HG03520 (cell line): ENCODE results near the gene VRTN.

Source experiments
- ATAC-seq: cut with Tn5 transposase; IDR thresholded peaks from one replicate; pipeline ENCODE4 v1.9.1; 2021; ENCODE audit warnings: mild to moderate bottlenecking, moderate library complexity; ENCODE audit not compliant: unreplicated experiment

Gene VRTN

DNA sequence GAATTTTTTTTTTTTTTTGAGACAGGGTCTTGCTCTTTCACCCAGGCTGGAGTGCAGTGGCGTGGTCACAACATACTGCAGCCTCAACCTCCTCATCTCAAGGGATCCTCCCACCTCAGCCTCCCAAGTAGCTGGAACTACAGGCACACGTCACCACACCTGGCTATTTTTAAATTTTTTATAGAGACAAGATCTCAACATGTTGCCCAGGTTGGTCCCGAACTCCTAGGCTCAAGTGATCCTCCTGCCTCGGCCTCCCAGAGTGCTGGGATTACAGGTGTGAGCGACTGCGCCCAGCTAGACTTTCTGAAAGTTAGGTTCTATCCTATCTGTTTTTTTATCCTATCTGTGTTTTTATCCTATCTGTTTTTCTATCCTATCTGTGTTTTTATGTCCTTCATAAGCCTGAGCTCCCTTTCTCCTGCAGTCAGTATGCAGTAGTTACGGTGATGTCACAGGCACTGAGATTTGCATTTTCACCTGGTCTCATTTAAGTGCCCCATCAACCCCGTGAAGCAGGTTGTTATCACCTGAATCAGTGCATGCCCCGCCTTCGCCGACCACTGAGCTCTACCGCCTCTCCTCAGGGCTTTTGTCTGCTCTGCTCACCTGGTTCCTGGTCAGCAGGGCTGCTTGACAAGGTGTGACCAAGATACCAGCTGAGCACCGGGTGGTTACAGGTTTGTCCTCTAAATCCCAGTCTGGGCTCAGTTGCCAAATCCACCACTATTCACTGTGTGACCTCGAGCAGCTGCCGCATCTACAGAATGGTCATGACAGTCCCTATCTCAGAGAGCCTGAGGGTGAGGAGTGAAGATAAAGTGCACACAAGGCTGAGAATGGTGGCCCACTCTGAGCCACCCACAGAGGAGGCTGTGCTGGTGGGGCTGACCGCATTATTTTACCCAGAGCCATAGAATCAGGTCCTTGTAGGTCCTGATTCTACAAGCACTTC lies 44.6 kb downstream of the VRTN start:
- no peak for ATAC-seq

DNA sequence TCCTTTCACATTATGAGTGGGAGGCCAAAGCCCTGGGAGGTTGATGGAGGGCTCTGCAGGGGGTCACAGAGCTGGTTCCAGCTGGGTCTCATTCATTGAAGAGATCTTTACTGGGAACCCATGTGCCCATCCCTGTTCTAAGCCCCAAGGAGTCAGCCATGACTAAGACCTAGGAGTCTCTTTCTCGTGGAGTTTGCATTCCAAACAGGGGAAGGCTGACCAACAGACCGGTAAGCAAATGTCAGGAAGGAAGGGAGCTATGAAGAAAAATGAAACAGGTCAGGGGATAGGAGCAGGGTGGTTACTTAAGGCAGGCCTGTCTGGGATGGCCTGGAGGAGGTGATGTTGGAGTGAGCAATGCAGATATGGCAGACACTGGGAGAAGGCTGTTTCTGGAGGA lies 46.3 kb downstream of the VRTN start:
- no peak for ATAC-seq

DNA sequence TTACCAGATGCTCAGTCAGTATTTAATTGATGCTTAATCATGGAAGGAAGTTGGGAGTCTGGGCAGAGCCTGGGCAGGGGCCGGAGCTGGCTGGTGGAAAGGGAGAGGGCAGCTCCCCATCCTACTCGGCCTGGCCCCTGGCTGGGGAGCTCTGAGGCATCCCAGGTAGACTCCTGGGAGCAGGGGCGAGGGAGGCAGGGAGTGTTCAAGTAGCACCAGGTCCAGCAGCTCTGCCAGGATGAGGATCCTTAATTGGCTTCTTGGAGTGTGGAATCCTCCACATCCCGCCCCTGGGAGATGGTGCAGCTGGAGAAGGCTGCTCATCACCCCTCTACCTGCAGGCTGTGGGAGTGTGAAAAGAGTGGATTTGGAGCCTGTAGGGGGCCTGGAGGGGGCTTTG lies 46.8 kb downstream of the VRTN start:
- no peak for ATAC-seq

DNA sequence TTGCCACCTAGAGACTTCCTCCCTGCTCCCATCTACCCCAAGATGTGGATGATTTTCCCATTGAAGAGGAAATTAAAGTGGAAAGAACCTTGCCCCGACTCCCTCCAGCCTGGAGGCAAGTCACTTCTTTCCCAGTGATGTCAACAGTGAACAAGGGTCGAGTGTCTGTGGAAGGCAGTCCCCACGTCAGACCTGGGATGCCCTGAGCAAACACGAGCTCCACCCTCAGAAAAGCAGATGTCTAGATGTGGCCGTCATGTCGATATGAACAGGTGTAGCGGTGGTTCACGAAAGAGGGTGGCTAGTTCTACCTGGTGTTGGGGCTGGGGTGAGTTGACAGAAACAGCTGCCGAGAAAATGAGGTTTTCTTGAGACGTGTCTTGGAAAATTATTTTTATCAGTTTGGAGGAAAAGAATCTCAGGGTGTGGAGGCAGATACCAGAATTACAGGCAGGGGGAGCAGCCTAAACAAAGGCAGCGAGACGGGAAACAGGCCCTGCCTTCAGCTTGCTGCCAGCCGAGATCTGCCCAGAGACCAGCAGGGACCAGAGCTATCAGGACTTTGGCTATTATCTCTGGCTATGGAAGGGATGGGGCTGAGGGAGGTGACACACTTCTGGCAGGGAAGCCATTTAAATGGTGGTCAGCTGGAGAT lies 51.9 kb downstream of the VRTN start:
- ATAC-seq, result no peak

DNA sequence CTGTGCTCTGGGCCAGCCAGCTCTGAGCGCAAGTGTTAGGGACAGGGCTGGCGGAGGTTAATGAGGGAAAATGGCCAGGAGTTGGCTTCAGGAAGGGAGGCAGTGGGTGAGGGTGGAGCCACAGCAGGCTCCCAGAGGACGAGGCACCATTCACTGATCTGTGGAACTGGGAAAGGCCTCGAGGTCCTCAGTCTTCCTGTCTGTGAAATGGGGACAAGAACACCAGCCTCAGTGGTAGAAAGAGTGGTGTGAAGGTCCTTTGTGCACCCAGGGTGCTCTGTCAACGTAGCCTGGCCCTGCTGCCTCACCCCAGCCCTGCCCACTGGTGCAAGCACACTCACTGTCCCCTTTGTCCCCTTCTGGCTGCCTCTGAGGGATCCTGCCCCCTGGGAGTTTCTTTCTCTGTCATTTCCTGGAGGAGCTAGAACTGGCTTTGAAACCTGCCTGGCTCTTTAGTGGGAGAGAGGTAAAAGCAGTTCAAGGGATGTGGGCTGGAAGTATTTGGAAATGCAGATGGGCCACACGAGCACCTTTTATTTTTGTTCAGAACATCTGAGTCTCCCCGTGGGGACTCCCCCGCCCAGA lies 52.7 kb downstream of the VRTN start:
- no peak for ATAC-seq

DNA sequence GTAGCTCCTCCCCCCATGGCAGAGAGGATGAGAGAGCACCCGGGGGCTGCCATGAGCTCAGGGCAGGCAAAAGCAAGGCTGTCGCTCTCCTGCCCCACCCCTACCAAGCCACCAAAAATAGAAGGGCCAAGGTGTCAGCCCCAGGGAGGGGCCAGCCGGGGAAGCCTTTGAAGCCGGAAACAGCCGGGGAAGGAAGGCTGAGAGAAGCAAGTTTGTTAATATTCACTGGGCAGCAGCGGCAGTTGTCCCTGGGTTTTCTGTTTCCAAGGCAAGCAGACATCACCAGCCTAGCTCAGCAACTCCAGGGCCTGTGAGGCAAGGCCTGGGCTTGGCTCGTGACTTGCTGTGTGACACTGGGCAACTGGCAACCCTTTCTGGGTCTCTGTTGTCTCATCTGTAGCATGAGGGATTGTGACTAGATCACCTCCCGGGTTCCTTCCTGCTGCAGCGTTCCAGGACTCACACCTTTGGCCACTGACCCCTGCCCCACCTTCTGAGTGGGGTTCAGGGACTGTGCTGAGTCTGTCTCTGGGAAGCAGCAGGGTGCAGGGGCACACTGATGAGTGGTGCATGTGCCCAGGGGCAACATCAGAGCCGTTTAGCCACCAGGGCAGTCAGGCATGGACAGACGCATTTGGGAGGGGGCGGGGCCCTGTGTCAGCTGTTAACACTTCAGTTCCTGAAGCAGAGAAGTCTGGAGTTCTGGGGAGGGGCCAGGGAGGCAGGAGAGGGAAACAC lies 53.4 kb downstream of the VRTN start:
- peak; percentile 79 for ATAC-seq

DNA sequence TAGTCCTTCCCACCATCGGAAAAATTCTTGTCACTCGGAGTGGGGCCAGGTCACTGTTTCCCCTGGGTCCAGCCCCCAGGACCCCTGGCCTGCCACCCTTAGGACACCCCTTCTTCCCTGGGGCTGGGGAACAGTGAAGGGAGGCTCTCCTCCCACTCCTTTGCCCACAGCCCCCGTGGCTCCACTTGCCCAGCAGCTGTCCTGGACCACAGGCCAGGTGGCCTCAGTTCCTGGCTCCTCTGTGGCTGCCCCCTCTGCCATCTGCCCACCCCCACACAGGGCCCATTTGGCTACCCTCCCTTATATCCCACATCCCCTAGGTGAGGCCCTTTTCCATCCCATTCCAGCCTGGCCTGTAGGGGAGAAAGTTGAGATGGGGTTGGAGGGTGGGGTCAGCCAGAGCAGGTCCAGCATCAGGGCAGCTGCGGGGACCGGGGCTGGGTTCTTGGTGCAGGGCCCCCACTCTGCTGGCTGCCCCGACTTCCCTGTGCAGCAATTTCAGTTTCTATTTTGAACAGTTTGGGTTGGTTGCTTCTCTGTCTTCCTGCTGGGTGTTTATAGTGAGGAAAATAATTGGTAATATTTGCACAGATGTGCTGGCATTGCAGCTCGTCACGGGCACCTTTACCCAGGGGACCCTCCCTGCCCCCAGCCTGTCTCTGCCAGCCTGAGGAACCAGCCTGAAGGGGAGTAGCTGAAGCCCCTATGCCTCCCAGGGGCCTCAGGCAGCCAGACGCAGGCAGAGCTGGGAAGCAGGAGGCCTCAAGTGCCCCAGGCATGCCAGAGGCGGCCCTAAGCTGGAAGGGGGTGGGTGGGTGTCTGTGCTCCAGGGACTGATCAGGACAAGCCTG lies 54.4 kb downstream of the VRTN start:
- no peak for ATAC-seq

DNA sequence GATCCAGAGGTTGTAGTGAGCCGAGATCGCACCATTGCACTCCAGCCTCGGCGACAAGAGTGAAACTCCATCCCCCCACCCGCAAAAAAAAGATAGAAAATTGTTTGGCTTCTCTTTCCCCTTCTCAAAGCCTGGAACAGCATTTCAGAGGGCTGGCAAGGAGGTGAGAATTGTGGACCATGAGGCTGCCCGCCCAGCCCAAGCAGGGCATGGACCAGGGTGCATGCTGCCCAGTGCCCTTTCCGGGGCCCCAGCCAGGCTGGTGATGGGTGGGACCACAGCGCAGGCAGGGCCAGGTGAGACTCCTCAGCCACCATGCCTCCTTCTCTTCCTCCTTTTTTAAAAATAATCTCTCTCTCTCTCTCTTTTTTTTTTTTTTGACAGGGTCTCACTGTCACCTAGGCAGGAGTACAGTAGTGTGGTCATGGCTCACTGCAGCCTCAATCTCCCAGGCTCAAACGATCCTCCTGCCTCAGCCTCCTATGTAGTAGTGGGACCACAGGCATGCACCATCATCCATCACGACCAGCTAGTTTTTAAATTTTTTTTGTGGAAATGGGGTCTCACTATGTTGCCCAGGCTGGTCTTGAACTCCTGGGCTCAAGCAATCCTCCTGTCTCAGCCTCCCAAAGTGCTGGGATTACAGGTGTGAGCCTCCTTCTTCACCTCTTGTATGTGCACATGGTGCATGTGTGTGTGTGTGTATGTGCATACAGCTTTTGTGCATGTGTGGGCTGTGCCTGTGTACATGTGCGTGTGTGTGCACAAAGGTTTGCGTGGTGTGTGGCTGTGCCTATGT lies 55.5 kb downstream of the VRTN start:
- ATAC-seq, result no peak

DNA sequence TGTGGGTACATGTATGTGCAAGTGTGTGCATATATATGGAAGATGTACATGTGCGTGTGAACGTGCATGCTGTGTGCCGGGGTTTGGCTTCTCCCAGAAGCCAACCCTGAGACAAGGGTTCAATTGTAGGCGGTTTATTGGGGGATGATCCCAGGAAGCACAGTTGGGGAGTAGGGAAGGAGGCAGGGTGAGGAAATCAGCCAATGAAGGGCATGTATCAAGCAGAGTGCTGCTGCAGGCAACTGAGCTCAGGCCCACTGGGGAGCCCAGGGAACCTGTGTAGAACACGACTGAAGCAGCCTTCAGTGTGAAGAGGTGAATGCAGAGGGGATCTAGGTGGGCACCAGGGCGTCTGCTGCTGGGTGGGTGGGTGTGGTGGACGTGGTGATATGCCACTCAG lies 56.2 kb downstream of the VRTN start:
- ATAC-seq, result no peak

DNA sequence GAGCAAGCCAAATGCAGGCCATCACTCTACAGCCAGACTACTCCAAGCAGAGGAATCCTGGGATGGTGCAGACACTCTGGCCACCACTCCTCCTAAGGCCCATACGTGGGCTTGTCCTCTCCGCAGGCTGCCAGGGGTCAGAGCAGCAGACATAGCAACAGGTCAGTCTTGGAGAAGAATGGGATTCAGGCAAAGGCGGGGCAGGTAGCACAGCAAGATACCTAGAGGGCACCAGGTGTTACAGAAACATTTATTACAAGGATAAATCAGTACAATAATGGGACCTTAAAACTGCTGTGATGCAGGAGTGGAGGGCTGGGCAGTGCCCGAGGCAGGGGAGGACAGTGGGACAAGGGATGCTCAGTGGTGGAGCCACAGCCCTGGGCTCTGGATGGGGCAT lies 57.4 kb downstream of the VRTN start:
- ATAC-seq, result no peak

DNA sequence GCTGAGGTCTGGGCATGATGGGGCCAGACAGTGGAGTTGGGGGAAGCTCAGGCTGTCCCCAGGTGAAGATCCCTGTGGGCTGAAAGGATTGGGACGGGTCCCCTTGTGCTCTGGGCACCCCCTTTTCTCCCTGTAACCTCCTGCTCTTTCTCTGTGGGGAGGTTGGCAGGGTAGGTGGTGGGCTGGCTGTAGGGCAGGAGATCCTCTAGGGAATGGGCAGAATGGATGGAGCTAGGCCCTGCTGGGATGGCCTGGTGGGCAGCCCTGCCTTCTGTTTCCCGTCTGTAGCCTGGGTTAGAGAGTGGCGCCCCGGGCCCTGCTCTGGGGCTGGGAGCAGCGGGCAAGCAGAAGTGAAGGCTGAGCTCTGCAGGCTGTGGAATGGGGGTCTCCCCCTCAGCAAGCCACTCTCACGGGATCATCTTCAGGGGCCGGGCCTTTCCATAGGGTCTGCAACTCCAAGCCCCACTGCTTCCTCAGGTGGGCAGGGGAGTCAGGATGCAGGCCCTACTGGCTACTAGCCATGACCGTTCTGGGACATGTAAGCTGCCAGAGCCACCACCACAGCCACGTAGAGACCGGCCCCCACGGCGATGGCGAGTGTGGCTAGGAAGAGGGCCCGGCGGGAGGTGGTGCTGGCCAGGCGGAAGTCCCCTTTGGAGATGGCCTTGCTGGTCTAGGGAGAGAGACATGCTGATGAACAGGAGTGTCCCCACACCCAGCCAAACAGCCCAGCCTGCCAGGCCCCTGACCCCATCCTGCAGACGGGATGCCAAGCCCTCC lies 58.9 kb downstream of the VRTN start:
- ATAC-seq, result no peak

DNA sequence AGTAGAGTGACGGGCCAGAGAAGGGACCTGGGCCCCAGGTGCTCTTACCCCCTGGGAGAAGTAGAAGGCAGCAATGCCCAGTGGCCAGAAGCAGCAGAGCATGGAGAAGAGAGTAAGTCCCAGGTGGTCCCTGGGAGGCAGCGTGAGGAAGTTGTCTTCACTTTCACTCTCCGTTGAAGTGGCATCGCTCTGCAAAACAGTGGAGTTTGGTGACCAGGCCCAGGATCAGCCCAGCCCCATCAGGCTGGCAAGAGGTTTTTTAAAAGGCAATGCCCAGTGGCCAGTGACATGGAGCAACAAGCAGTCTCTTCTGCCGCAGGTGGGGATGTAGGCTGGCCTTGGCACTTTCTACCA lies 59.5 kb downstream of the VRTN start:
- ATAC-seq, result no peak

DNA sequence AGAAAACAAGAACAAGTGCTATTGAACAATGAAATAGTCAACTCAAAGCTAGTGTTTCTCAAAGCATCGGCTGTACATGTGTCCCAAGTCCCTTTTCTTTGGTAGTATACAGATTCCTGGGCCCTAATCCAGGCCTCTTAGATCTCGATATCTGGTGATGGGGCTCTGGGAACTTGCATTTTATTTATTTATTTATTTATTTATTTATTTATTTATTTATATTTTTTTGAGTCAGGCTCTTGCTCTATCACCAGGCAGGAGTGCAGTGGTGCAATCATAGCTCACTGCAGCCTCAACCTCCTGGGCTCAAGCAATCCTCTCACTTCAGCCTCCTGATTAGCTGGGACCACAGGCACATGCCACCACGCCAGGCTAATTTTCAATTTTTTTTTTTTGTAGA lies 60.6 kb downstream of the VRTN start:
- no peak for ATAC-seq

DNA sequence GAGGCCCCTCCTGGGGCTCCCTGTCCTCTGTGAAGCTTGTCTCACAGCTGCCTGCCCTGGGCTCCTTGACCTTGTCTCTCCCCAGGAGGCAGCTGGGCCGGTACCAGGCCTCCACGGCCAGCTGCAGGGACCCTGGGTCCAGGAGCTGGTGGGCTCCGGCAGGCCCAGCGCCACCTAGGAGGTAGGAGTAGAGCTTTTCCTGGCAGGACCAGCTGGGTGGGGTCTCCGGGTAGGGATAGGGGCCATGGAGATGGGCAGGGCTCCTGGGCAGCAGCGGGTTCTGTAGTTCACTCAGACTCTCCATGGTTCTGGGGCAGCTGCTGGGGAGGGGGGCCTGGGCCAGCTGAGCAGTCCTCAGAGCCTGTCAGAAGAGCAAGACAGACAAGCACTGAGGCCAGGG lies 61.2 kb downstream of the VRTN start:
- ATAC-seq, result no peak
